ENCODE results near the gene RALGAPA2.

DNA sequence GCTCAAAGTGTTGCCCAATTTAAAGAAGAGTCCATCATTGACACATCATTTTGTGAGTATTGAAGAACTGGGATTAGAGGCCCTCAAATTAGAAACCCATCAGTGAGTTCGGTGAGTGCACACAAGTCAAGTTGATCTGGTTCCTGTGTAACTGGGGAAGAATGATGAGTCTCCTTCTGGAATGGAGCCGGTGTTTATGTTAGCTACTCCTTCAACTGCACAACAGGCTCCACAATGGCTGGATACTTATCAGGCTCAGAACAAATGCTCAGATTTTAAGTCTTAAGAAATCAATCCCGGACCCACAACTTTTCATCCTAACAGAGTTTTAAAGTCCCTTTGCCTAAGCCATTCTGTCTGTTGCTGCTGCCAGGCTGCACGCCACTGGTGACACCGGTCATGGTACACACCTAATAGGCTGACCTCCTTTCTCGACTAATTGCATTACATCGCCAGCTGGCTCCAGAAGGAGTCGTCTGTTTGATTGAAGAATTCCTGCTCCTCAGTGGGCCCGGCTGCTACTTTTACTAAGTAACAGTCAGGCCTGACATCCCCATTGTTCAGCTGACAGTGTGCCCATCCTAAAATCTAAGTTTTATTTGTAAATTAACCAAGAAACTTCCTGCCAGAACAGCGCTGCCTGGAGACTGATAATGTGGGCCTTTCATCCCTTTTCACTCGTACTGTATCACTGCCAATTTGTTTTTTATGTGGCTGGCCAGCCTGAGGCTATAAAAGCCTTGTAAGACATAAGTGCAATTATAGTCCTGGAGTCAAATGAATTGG, 214.2 kb downstream of the RALGAPA2 start:
- TF ChIP-seq, protein P1, sequence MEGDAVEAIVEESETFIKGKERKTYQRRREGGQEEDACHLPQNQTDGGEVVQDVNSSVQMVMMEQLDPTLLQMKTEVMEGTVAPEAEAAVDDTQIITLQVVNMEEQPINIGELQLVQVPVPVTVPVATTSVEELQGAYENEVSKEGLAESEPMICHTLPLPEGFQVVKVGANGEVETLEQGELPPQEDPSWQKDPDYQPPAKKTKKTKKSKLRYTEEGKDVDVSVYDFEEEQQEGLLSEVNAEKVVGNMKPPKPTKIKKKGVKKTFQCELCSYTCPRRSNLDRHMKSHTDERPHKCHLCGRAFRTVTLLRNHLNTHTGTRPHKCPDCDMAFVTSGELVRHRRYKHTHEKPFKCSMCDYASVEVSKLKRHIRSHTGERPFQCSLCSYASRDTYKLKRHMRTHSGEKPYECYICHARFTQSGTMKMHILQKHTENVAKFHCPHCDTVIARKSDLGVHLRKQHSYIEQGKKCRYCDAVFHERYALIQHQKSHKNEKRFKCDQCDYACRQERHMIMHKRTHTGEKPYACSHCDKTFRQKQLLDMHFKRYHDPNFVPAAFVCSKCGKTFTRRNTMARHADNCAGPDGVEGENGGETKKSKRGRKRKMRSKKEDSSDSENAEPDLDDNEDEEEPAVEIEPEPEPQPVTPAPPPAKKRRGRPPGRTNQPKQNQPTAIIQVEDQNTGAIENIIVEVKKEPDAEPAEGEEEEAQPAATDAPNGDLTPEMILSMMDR (IDR thresholded peaks at IDR 0.05) = no peak
- TF ChIP-seq POLR2A (IDR thresholded peaks at IDR 0.05) (no peak), EP300 (IDR thresholded peaks at IDR 0.05) (no peak)

Data from ovary (tissue), 3 donors.